WERI-Rb-1 (cell line): ENCODE measurements around the gene GOLIM4.

Experiments used
- DNase-seq: peaks from one replicate; pipeline ENCODE4 v3.0.0-alpha.2; 2020
- H3K27ac ChIP-seq: fragments of 250-450 bp; sonication (Bioruptor Pico); 2 replicates; pipeline ENCODE4 v1.5.1; 2020; ENCODE audit warnings: mild to moderate bottlenecking, moderate library complexity
- H3K27me3 ChIP-seq: fragments of 250-450 bp; sonication (Bioruptor Pico); 2 replicates; pipeline ENCODE4 v1.5.1; 2021; ENCODE audit warnings: mild to moderate bottlenecking, low read depth, moderate library complexity; ENCODE audit not compliant: insufficient read depth, severe bottlenecking
- H3K36me3 ChIP-seq: fragments of 250-450 bp; sonication (Bioruptor Pico); 2 replicates; pipeline ENCODE4 v1.5.1; 2020; ENCODE audit warnings: mild to moderate bottlenecking, moderate library complexity
- H3K4me3 ChIP-seq: 2 replicates; pipeline ENCODE4 v1.5.1; 2011; ENCODE audit warnings: low read depth, mild to moderate bottlenecking, control low read depth, low read length
- H3K9me3 ChIP-seq: fragments of 250-450 bp; sonication (Bioruptor Pico); 2 replicates; pipeline ENCODE4 v1.5.1; 2021; ENCODE audit warnings: mild to moderate bottlenecking, moderate library complexity; ENCODE audit not compliant: severe bottlenecking
- CTCF ChIP-seq: IDR thresholded peaks from 2 replicates; pipeline ENCODE4 v1.5.1; 2011; ENCODE audit warnings: low read depth, mild to moderate bottlenecking, control low read depth, inconsistent platforms, low read length

GOLIM4 gene

GRCh38 chr3:168003911-168004310 lies 91.8 kb downstream of the GOLIM4 start:
- Histone ChIP-seq H3K4me3 (no peak overlapping the region), H3K9me3 (no peaks in the 10 kb centered on the region), H3K36me3 (no peaks in the 10 kb centered on the region), H3K27ac (no peak overlapping the region), H3K27me3 (no peaks in the 10 kb centered on the region)
- no peak for TF ChIP-seq CTCF
- DNase-seq: no peak

- no peak for TF ChIP-seq CTCF
- Histone ChIP-seq H3K9me3 (no peaks in the 10 kb centered on the region), H3K27me3 (no peaks in the 10 kb centered on the region), H3K36me3 (no peaks in the 10 kb centered on the region), H3K27ac (no peak overlapping the region), H3K4me3 (no peak overlapping the region)
- DNase-seq: no peak
These were observed 92.8 kb downstream of the GOLIM4 start for GRCh38 chr3:168002786-168003368.

- no peak for DNase-seq
- no peak overlapping the region for H3K27ac ChIP-seq
- H3K4me3 ChIP-seq: no peak overlapping the region
- no peaks in the 10 kb centered on the region for H3K27me3 ChIP-seq
- no peaks in the 10 kb centered on the region for H3K9me3 ChIP-seq
- no peak for TF ChIP-seq CTCF
- no peaks in the 10 kb centered on the region for H3K36me3 ChIP-seq
These were observed 94.5 kb downstream of the GOLIM4 start for GRCh38 chr3:168001244-168001643.

GRCh38 chr3:167998253-167998652 lies 97.5 kb downstream of the GOLIM4 start:
- no peaks in the 10 kb centered on the region for H3K36me3 ChIP-seq
- no peak for DNase-seq
- no peak overlapping the region for H3K27ac ChIP-seq
- no peaks in the 10 kb centered on the region for H3K9me3 ChIP-seq
- no peaks in the 10 kb centered on the region for H3K27me3 ChIP-seq
- no peak for TF ChIP-seq CTCF
- H3K4me3 ChIP-seq: no peak overlapping the region

- H3K36me3 ChIP-seq: no peaks in the 10 kb centered on the region
- no peak overlapping the region for H3K27ac ChIP-seq
- no peak for TF ChIP-seq CTCF
- no peaks in the 10 kb centered on the region for H3K9me3 ChIP-seq
- no peak for DNase-seq
- no peak overlapping the region for H3K4me3 ChIP-seq
- no peaks in the 10 kb centered on the region for H3K27me3 ChIP-seq
These were observed 99.2 kb downstream of the GOLIM4 start for GRCh38 chr3:167996514-167996913.

- Histone ChIP-seq H3K36me3 (no peaks in the 10 kb centered on the region), H3K4me3 (no peak overlapping the region), H3K9me3 (no peaks in the 10 kb centered on the region), H3K27me3 (no peaks in the 10 kb centered on the region), H3K27ac (no peak overlapping the region)
- DNase-seq: no peak
- no peak for TF ChIP-seq CTCF
These were observed 103.3 kb downstream of the GOLIM4 start for GRCh38 chr3:167992381-167992780.
